ENCODE data around the gene CD3G. TPM values are rescaled to one million over a fixed set of nuclear protein-coding genes. Genes with fewer than 3 reads are reported as not detected.

Gene CD3G
- total and polyA plus RNA-seq, 4 donors, result 0.19 to 0.84 (median 0.33) TPM

GRCh38 chr11:118334745-118335144 lies 9.4 kb upstream of the CD3G start:
- Histone ChIP-seq H3K9me3 (ENCODE audit: control insufficient read depth in 4 of 4, low read length in 3 of 4) (no peaks in the 10 kb centered on the region), H3K27ac (ENCODE audit: low read depth in 1 of 2, low read length in 2 of 2) (no peak overlapping the region), H3K4me3 (ENCODE audit: low read depth in 1 of 3, low read length in 3 of 3) (no peak overlapping the region), H3K36me3 (ENCODE audit: control insufficient read depth in 4 of 4, insufficient read depth in 3 of 4, low read depth in 1 of 4, low read length in 3 of 4) (no peaks in the 10 kb centered on the region), H3K9ac (ENCODE audit: low read depth in 1 of 2, low read length in 2 of 2) (no peak overlapping the region), H3K27me3 (ENCODE audit: control insufficient read depth in 4 of 4, insufficient read depth in 4 of 4, low read length in 3 of 4) (no peaks in the 10 kb centered on the region), H3K4me1 (ENCODE audit: control insufficient read depth in 4 of 4, insufficient read depth in 4 of 4, low read length in 3 of 4) (no peaks in the 10 kb centered on the region)
- no peak for DNase-seq (ENCODE audit: low spot score)
- WGBS, result 87% methylated on average over 1 of the region's 1 CpG
- TF ChIP-seq RXRA (IDR thresholded peaks at IDR 0.05) (no peak), EGR1 (IDR thresholded peaks at IDR 0.05; ENCODE audit: low read depth in 2 of 2) (no peak), RAD21 (IDR thresholded peaks at IDR 0.05) (no peak), NR2F2 (IDR thresholded peaks at IDR 0.05) (no peak), JUND (IDR thresholded peaks at IDR 0.05) (no peak), FOXA1 (IDR thresholded peaks at IDR 0.05) (no peak), HNF4G (IDR thresholded peaks at IDR 0.05) (no peak), SP1 (IDR thresholded peaks at IDR 0.05) (no peak), YY1 (IDR thresholded peaks at IDR 0.05) (no peak), CTCF (IDR thresholded peaks at IDR 0.05; ENCODE audit: low read depth, low read length, missing input control) (no peak), ZBTB33 (IDR thresholded peaks at IDR 0.05) (no peak), HNF4A (conservative IDR thresholded peaks at IDR 0.05) (no peak), FOXA2 (IDR thresholded peaks at IDR 0.05) (no peak), GABPA (IDR thresholded peaks at IDR 0.05 in 1 of 2, conservative IDR thresholded peaks at IDR 0.05 in 1 of 2) (no peak), REST (IDR thresholded peaks at IDR 0.05) (no peak), TAF1 (conservative IDR thresholded peaks at IDR 0.05) (no peak)
- TF ChIP-seq, protein P1, sequence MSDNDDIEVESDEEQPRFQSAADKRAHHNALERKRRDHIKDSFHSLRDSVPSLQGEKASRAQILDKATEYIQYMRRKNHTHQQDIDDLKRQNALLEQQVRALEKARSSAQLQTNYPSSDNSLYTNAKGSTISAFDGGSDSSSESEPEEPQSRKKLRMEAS (IDR thresholded peaks at IDR 0.05), result no peak
- TF ChIP-seq, protein P2, sequence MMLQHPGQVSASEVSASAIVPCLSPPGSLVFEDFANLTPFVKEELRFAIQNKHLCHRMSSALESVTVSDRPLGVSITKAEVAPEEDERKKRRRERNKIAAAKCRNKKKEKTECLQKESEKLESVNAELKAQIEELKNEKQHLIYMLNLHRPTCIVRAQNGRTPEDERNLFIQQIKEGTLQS (IDR thresholded peaks at IDR 0.05), result no peak

Data from liver (tissue), 9 donors.